GM19351 (cell line): ENCODE data around the gene CLIP4.

Source experiments
- ATAC-seq: cut with Tn5 transposase; IDR thresholded peaks from one replicate; pipeline ENCODE4 v1.9.1; 2021; ENCODE audit warnings: mild to moderate bottlenecking, moderate library complexity; ENCODE audit not compliant: unreplicated experiment

The CLIP4 gene

GRCh38 chr2:29130295-29130694, 15.1 kb downstream of the CLIP4 start:
- ATAC-seq, result peak; percentile 73

DNA sequence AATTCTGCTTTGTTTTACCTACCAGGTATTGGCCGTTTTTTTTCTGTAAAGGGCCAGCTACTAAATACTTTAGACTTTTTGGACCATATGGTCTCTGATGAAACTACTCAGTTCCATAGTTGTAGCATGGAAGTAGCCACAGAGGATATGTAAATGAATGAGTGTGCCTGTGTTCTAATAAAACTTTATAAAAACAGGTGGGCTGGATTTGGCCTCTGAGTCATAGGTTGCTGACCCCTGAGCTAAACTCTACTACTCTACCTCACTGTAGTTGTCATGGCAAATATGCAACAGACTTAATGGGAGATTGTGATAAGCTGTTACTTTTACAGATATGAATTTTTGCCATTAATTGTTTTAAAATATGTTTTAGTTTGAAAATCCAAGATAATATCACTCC, 19.7 kb downstream of the CLIP4 start:
- no peak for ATAC-seq

DNA sequence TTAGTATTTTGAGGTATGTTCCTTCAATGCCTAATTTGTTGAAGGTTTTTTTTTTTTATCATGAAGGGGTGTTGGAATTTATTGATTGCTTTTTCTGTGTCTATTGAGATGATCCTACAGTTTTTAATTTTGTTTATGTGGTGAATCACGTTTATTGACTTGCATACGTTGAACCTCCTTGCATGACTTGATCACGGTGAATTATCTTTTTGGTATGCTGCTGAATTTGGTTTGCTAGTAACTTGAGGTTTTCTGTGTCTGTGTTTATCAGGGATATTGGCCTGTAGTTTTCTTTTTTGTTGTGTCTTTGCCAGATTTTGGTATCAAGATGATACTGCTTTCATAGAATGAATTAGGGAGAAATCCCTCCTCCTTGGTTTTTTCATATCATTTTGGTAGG, 23.9 kb downstream of the CLIP4 start:
- no peak for ATAC-seq

DNA sequence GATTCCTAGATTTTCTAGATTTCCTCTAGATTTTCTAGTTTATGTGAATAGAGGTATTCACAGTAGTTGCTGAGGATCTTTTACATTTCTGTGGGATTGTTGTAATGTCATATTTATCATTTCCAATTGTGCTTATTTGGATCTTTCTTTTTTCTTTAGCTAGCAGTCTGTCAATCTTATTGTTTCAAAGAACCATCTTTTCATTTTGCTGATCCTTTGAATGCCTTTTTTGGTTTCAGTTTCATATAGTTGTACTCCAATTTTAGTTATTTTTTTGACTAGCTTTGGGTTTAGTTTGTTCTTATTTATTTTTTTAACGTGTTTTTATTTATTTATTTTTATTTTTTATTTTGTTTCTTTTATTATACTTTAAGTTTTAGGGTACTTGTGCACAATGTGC, 24.5 kb downstream of the CLIP4 start:
- ATAC-seq, result no peak

DNA sequence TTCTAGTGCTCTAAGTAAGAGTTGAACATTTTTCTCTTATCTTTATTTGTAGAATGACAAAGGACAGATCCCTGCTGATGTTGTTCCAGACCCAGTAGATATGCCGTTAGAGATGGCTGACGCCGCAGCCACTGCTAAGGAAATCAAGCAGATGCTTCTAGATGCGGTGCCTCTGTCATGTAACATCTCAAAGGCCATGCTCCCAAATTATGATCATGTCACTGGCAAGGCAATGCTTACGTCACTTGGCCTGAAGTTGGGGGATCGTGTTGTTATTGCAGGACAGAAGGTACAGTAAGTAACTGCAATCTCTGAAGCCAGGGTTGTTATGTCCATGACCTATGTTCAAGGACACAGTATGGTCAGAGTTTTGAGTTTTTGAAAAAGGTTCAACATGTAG, 28.4 kb downstream of the CLIP4 start:
- ATAC-seq, result no peak

DNA sequence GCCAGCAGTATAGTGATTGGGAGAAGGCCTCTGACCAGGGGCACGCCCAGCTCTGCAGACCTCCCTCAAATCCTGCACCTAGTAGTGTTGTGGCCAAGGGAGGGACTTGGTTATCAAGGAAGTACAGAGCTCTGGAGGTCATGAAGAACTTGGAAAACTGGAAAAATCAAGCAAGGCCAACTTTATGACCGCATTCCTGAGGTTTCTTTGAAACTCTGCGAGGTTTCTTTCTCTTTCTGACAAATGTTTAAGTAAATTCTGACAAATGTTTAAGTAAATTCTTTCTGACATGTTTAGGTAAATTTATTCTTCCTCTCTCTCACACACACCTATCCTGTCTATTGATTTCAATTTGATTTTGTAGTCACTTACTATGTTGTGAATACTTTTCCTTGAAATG, 31.0 kb downstream of the CLIP4 start:
- no peak for ATAC-seq

DNA sequence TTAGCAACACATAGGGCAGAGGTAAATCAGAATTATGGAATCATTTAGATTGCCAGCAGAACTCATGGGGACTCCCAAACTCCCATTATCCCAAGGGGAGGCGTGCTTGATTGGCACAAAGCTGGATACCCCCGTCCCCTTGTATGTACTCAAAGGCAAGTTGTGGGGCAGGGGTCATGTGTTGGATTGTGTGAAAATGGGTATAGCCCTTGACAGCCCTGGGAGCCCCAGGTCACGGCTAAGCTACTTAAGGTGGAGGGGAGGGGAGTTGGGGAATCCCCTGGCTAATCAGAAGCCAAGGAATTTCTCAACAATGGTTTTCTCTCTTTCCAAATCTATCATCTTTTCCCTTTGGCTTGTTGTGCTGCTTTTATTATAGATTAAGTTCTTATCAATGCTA, 32.7 kb downstream of the CLIP4 start:
- no peak for ATAC-seq

GRCh38 chr2:29154610-29155009, 39.4 kb downstream of the CLIP4 start:
- no peak for ATAC-seq

- ATAC-seq, result no peak
Measured at GRCh38 chr2:29155578-29155977, 40.4 kb downstream of the CLIP4 start.

DNA sequence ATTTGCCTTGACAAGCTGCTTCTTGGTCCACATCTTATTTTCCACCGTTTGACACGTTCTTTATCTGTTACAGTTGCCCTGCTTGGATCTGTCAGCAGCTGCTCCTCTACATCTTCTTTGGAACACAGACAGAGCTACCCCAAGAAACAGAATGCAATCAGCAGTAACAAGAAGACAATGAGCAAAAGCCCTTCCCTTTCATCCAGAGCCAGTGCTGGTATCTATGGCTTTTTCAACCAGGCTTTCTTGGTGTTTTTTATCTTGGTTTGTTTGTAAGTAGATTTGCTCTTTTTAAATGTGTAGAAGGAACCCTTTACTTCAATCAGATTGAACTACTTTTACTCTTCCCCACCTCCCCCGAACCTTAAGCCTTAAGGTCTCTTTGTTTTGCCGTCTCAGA, 41.9 kb downstream of the CLIP4 start:
- no peak for ATAC-seq

DNA sequence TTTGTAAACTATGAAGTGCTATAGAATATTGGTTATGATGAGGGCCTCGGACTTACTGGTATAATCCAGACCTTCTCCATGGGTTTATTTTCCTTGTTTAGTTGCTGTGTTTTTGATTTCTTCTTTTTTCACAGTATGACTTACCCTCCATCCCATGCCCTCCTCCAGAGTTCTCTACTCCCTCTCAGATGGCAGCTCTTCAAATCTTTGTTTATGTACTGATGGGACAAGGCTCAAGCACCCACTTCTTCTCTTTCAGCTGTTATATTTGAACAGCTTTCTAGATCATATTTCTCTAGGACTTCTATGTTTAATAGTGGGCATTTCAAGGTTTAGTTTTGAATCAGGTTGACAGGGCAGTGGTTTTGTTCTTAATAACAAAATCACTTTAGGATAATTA, 43.9 kb downstream of the CLIP4 start:
- no peak for ATAC-seq

- no peak for ATAC-seq
Measured at GRCh38 chr2:29160184-29160583, 45.0 kb downstream of the CLIP4 start.

GRCh38 chr2:29162204-29162928, 47.2 kb downstream of the CLIP4 start:
- ATAC-seq, result no peak

DNA sequence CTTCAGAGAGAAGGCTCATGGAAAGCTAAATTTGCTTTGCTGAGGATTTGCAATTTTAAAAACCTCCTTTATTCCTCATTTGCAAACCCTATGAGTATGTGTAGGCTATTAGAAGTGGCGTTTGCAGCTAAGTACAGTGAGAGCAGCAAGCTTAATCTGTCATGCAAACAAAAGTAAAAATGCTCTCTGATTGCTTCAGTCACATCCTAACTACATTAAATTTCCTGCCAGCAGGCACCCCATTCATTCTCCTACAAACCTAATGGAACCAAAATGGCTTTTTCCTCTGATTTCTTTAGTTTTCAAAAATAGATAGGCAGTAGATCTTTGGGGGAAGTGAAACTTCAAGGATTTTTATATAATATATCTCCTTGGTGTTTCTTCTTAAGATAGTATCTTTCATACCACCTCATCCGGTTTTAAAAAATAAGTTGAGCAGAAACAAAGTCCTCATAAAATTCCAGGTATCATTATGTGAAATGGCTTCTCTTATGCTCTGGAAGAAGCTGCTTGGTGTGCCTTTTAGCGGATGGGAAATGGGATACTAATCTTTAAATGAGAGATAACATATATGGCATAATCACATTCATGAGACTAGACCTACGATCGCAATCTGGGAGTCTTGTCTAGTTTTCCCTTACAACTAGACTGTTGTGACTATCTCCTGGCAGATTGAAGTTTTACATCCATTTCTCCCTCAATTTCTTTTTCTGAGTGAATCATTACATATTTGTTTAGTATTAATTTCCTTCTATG, 49.1 kb downstream of the CLIP4 start:
- ATAC-seq, result no peak

DNA sequence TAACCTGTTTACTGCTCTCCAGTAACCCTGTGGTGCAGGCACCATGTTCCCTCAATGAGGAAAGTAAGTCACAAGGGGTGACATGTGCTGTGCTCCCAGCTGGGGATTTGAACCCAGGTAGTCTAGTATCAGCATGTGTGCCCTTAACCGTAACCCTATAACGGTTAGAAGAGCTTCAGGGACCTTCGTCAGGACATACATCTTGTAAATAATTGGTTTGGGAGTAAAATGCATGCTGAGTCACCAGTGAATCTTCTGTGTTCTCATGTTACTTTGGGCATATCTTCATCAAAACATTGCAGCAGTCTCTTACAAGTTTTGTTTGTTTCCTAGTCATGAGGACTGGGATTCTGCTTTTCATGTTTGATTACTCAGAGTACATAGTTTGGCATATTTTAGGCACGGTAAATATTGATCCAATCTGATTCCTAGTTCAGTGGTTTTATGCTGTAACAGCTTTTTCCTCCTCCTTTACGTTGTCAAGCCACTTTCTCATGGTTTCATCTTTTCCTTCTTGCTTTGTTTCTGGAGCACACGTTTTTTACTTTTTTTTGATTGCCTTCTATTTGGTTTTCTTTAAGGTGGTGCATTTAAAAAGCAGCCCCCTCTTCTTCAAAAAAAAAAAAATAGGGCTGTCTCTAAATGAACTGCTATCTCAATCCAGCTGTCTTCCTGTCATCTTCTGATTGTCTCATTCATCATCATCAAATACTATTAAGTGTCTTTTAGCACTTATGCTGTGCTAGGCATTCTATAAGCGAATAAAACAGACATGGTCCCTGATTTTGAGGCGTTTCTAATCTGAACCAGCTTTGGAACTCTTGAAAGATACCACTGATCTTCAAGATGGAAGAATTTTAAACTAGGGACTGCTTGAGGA, 50.4 kb downstream of the CLIP4 start:
- ATAC-seq, result no peak

DNA sequence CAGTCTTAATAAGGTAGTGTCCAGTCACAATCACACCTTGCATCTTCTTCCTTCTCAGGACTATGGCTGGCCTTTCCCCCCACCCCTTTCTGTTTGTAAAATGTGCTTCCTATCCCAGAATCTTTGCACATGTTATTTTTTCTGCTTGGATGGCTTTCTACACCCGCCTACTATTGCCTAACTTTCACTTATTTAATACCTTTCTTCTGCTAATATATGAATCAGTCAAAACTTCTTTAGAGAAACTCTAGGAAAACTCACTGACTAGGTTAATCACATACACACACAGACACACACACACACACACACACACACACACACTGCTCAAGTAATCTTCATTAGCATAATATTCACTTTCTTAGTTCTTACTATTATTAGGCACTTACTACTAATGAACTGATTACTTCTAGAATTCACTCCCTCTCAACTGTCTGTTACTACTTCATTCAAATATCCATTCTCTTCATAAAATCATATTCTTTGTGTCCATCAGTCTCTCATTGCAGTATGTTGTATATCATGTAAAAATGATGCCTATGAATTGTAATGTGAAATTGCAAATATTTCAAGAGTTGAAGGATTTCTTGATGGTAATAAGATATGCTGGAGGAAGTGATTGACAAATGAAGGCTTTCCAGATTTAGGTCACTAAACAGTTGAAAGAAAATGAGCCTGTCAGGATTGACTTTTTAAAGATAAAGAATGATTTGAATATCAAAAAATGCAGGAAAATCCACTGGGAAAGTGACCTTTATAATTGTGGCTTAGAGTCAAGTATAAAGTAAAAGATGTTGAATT, 51.2 kb downstream of the CLIP4 start:
- ATAC-seq, result no peak

DNA sequence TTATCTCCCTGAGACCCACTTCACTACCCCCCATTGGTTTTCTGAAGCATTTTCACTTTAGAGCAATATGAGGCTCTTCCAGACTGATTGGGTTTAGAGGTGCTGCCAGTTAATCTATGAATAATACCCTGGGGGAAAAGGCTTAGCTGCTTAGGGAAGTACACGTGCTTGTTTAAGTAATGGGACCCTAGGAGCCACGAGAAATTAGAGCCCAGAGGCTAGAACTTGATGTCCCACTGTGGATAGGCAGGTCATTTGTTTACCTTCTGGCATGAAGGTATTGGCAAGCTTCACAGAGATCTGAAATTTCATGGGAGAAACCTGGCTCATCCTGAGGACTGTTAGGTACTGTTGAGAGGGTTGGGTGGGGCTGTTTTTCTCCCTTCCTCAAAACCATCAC, 59.7 kb downstream of the CLIP4 start:
- no peak for ATAC-seq

- ATAC-seq, result no peak
Measured at GRCh38 chr2:29175338-29175737, 60.1 kb downstream of the CLIP4 start.

DNA sequence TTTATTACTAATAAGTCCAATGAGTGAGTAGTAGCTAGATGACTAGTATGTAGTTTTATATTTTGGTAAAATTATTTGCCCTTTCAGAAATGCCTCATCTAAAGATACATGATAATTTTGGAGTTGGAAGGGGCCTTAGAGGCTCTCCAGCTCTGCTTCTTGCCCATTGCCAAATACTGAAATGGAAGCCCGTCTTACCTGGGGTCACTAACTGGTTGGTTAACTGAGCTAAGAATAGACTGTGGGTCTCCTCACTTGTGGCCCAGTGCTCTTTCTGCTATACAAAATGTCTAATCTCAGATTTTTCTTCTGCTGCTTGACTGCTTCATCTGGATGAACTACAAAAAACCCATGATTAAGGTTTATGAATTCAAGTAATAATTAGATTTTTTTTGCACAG, 67.1 kb downstream of the CLIP4 start:
- no peak for ATAC-seq

DNA sequence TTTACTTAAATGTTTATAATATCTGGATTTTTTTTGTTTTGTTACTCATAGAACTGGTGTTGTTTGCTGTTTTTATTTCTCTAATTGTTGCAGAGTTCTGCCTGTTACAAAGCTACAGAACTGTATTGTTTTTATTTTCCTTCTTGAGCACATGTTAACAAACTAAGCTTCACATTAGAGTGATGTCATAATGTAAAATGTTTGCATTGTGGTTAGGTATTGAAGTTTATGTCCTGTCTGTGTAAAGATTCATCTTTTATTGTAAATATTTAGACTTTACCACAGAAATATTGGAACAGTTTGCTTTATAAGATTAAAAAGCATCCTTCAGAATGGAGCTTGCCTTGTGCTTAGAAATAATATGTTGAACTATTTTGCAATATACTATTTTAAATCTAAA, 67.7 kb downstream of the CLIP4 start:
- no peak for ATAC-seq

GRCh38 chr2:29184531-29184930, 69.3 kb downstream of the CLIP4 start:
- ATAC-seq, result no peak
